H1 (cell line): ENCODE results near the gene LCN12. TPM values are rescaled to one million over a fixed set of nuclear protein-coding genes. Genes with fewer than 3 reads are reported as not detected.

Source experiments
- CHD7 ChIP-seq: fragments of 300-600 bp; sonication (generic); IDR thresholded peaks from 2 replicates; pipeline ENCODE4 v1.7.1; 2012; ENCODE audit warnings: low read length, moderate library complexity, mild to moderate bottlenecking, inconsistent platforms; ENCODE audit not compliant: insufficient replicate concordance
- polyA plus RNA-seq, 7 experiments: library from polyadenylated mRNA; depleted of rRNA in 3 of 7; stranded (reverse) in 5 of 7; unstranded in 2 of 7; fragments of >200 nt in 5 of 7; fragments of 200-250 nt in 2 of 7; gene quantifications; 1 replicate in 5 of 7; 2 replicates in 1 of 7; 4 replicates in 1 of 7; pipeline versions ENCODE4 v1.2.1 to v1.2.3, GENCODE V29; 2011 to 2013; ENCODE audit warnings: missing spikeins in 2 of 7, mixed read lengths in 2 of 7
- total RNA-seq: library from RNA; stranded (reverse); fragmentation: NEBNext Ultra II Directional; extraction: Animal tissue kit (Norgen Biotek cat#: 25700); gene quantifications from 2 replicates; pipeline ENCODE4 v1.2.1, GENCODE V29; 2021

LCN12 gene
- total and polyA plus RNA-seq, 2 of the 8 experiments (the other 6 are each of a cell fraction or from before 2014, with no cell fraction given): 1.1 to 1.7 TPM

DNA sequence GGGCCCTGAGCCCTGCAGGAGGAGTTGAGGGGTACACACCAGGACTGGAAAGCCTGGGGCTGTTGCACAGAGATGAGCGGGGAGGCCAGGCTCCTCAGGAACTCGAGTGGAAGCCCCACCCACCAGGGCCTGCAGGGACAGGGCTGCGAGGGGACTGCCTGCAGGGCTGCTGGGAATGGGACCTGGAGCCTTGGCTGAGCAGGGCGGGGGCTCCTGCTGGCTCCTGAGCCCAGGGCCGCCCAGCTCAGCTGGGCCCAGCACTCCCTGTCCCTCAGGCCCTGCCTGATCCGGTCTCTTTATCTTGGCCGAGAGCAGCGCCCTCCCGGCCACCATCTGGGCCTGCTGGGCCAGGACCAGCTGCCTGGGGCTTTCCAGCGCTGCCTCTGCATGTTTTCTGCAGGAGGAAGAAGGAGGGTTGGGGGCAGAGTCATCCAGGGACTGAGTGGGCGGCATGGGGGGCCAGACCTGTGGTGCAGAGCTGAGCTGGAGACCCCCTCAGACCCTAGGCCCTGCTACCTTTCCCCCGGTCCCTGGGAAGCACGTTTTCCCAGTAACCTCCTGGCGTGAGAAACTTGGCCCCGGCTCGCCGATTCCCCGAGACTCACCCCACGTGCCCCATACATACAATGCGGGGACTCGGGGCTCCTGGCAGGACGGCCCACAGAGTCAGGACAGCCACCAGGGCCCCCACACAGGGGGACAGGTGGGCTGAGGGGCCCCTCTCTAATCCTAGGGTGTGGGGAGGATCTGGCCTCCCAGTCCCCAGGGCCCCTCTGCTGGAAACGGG lies 9.4 kb downstream of the LCN12 start (continued):
- no peak for TF ChIP-seq CHD7
